HL-60 (cell line): ENCODE measurements around the gene DMAC2.
"Not testable (repeated sequence)": the region's sequence is repeated elsewhere in the genome, so short reads cannot be mapped to it uniquely, and the experiment has no call there.

Experiments used
- DNase-seq, 2 experiments: peaks; one replicate each; pipeline ENCODE4 v3.0.0-alpha.2; 2010 to 2020; ENCODE audit warnings: low read depth in 1 of 2, low spot score in 1 of 2
- H3K27ac ChIP-seq: fragments of 250-450 bp; sonication (Bioruptor Pico); replicated peaks from 2 replicates; pipeline ENCODE4 v1.5.1; 2020; ENCODE audit warnings: mild to moderate bottlenecking, moderate library complexity
- H3K27me3 ChIP-seq: fragments of 250-450 bp; sonication (Bioruptor Pico); 2 replicates; pipeline ENCODE4 v1.5.1; 2021; ENCODE audit warnings: mild to moderate bottlenecking, moderate library complexity; ENCODE audit not compliant: insufficient read depth, poor library complexity, severe bottlenecking
- H3K4me3 ChIP-seq: replicated peaks from 2 replicates; pipeline ENCODE4 v1.5.1; 2011; ENCODE audit warnings: mild to moderate bottlenecking, control low read depth, low read length; ENCODE audit not compliant: insufficient read depth
- GABPA ChIP-seq: IDR thresholded peaks from 2 replicates; pipeline ENCODE4 v1.6.1; 2012; ENCODE audit warnings: low read depth
- POLR2AphosphoS5 ChIP-seq: IDR thresholded peaks from 2 replicates; pipeline ENCODE4 v1.6.1; 2012; ENCODE audit warnings: low read depth
- SPI1 ChIP-seq: IDR thresholded peaks from 2 replicates; pipeline ENCODE4 v1.6.1; 2012; ENCODE audit warnings: low read depth, mild to moderate bottlenecking, borderline replicate concordance
- TF ChIP-seq, protein P1 (sequence below): IDR thresholded peaks from one replicate; pipeline ENCODE4 v1.5.1; 2011; ENCODE audit warnings: low read length, control low read depth, inconsistent platforms; ENCODE audit not compliant: insufficient read depth
- TF ChIP-seq, protein P2 (sequence below): IDR thresholded peaks from 2 replicates; pipeline ENCODE4 v1.6.1; 2012; ENCODE audit warnings: low read depth; ENCODE audit not compliant: insufficient replicate concordance

DMAC2 gene

GRCh38 chr19:41391618-41392017 lies 48.1 kb downstream of the DMAC2 start:
- no peak overlapping the region for H3K27ac ChIP-seq
- no peaks in the 10 kb centered on the region for H3K27me3 ChIP-seq
- no peak overlapping the region for H3K4me3 ChIP-seq
- TF ChIP-seq GABPA (no peak), POLR2AphosphoS5 (no peak), SPI1 (no peak)
- TF ChIP-seq, protein P1, sequence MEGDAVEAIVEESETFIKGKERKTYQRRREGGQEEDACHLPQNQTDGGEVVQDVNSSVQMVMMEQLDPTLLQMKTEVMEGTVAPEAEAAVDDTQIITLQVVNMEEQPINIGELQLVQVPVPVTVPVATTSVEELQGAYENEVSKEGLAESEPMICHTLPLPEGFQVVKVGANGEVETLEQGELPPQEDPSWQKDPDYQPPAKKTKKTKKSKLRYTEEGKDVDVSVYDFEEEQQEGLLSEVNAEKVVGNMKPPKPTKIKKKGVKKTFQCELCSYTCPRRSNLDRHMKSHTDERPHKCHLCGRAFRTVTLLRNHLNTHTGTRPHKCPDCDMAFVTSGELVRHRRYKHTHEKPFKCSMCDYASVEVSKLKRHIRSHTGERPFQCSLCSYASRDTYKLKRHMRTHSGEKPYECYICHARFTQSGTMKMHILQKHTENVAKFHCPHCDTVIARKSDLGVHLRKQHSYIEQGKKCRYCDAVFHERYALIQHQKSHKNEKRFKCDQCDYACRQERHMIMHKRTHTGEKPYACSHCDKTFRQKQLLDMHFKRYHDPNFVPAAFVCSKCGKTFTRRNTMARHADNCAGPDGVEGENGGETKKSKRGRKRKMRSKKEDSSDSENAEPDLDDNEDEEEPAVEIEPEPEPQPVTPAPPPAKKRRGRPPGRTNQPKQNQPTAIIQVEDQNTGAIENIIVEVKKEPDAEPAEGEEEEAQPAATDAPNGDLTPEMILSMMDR = no peak
- TF ChIP-seq, protein P2, sequence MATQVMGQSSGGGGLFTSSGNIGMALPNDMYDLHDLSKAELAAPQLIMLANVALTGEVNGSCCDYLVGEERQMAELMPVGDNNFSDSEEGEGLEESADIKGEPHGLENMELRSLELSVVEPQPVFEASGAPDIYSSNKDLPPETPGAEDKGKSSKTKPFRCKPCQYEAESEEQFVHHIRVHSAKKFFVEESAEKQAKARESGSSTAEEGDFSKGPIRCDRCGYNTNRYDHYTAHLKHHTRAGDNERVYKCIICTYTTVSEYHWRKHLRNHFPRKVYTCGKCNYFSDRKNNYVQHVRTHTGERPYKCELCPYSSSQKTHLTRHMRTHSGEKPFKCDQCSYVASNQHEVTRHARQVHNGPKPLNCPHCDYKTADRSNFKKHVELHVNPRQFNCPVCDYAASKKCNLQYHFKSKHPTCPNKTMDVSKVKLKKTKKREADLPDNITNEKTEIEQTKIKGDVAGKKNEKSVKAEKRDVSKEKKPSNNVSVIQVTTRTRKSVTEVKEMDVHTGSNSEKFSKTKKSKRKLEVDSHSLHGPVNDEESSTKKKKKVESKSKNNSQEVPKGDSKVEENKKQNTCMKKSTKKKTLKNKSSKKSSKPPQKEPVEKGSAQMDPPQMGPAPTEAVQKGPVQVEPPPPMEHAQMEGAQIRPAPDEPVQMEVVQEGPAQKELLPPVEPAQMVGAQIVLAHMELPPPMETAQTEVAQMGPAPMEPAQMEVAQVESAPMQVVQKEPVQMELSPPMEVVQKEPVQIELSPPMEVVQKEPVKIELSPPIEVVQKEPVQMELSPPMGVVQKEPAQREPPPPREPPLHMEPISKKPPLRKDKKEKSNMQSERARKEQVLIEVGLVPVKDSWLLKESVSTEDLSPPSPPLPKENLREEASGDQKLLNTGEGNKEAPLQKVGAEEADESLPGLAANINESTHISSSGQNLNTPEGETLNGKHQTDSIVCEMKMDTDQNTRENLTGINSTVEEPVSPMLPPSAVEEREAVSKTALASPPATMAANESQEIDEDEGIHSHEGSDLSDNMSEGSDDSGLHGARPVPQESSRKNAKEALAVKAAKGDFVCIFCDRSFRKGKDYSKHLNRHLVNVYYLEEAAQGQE = no peak
- no peak for DNase-seq

DNA sequence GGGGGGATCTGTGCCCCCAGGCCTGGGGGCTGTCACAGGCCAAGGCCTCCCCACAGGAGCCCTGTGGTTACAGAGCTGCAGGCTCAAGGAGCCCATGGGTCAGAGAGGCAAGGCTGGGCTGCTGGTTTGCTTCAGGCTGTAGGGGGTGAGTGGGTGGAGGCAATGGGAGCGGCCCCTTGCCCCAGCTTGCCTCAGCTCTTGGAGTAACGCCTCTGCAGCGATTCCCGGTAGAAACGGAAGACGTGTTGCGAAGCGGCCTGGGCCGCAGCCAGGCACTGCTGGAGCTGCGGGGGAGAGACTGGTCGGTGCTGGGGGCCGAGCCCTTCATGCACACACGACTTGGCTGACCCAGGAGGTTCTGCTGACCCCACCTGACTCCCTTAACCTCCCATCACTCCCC lies 53.3 kb downstream of the DMAC2 start:
- no peak for DNase-seq
- TF ChIP-seq POLR2AphosphoS5 = no peak
- Histone ChIP-seq H3K27ac (no peak overlapping the region; the same call in 1 of the 2 replicates), H3K4me3 (no peak overlapping the region), H3K27me3 (no peaks in the 10 kb centered on the region)

GRCh38 chr19:41384351-41384750 lies 55.4 kb downstream of the DMAC2 start:
- Histone ChIP-seq H3K27me3 (no peaks in the 10 kb centered on the region), H3K27ac (no peak overlapping the region), H3K4me3 (no peak overlapping the region)
- TF ChIP-seq POLR2AphosphoS5 = no peak
- TF ChIP-seq SPI1 = no peak
- no peak for TF ChIP-seq GABPA
- TF ChIP-seq, protein P2 = no peak
- TF ChIP-seq, protein P1 = no peak
- no peak for DNase-seq

GRCh38 chr19:41381536-41381935 lies 58.2 kb downstream of the DMAC2 start:
- not testable (repeated sequence) for DNase-seq, H3K27me3 ChIP-seq, H3K27ac ChIP-seq, H3K4me3 ChIP-seq
